GM18951 (cell line): ENCODE measurements around the gene AFG3L2.
A peak's percentile ranks its signal among the peaks of the same experiment; 100 is the strongest.

ENCODE experiments used
- POLR2A ChIP-seq: IDR thresholded peaks from 4 replicates; pipeline ENCODE4 v1.6.1; 2011; ENCODE audit warnings: mild to moderate bottlenecking; ENCODE audit not compliant: insufficient read length, insufficient read depth; ENCODE audit errors: extremely low read depth
- in situ Hi-C: fragments of 300-500 bp; cut with MboI; formaldehyde crosslinking; loops from one replicate; pipeline ENCODE4 v1.12.0; 2022; ENCODE audit warnings: low sequenced_read_pairs, mixed read lengths, inconsistent platforms; ENCODE audit not compliant: unreplicated experiment

The AFG3L2 gene

DNA sequence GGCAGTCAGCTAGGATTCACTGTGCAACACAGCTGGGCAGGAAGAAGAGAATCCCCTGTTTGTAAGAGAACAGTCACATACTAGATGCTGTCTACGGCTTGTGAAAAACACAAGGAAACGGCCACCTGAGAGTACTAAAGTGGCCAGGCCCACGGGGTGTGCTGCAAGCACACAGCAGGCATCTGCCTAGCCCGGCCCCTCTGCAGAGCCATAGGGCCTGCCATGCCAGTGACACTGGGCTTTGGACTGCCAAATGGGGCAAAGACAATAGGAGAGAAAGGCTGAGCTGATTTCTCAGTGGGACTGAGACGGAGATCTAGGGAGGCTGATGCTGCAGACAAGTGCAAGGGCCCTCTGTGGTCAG, 58.7 kb downstream of the AFG3L2 start:
- in situ Hi-C loops: no loop called here

GRCh38 chr18:12317664-12318333, 59.2 kb downstream of the AFG3L2 start:
- no peak for TF ChIP-seq POLR2A
- in situ Hi-C loops: no loop called here

More for the DNA sequence above, 58.7 kb downstream of the AFG3L2 start:
- TF ChIP-seq POLR2A: no peak

GRCh38 chr18:12315911-12316310, 61.1 kb downstream of the AFG3L2 start:
- in situ Hi-C loops: no loop called here
- no peak for TF ChIP-seq POLR2A

GRCh38 chr18:12315490-12315889, 61.5 kb downstream of the AFG3L2 start:
- in situ Hi-C loops: no loop called here
- no peak for TF ChIP-seq POLR2A

- in situ Hi-C loops: no loop called here
Observed at GRCh38 chr18:12314591-12315305, 62.3 kb downstream of the AFG3L2 start.

DNA sequence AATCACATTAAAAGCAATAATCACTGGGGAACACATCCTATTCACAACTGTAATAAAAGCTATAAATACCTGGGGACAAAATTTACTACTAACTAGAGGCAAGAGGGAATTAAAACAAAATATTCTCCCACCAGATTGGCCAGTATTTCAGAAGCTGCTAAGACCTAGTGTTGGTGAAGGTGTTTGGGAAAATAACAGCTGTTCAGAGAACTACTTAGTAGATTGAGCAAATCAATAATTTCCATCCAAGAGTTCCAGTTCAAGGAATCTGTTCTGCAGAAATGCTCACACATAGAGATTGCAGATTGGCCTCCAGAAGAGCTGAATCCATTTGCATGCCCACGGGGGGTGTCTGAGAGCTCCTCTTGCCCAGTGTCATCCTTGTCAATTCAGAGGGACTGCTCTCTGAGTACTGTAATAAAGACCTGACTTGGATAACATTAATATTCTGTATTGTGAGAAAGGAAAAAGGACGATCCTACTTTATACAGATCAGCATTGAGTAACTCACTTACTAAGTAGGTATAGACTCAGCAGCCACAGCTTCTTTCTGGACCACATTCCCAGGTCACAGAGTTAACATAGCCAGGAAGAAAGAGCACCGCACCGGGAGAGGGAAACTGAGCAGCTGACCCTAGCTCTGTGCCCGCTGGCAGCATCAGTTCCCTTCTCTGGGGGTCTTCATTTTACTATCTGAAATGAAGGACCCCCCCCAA, 63.3 kb downstream of the AFG3L2 start:
- in situ Hi-C loops: no loop called here
- TF ChIP-seq POLR2A: no peak

More at GRCh38 chr18:12314591-12315305, 62.3 kb downstream of the AFG3L2 start:
- no peak for TF ChIP-seq POLR2A

DNA sequence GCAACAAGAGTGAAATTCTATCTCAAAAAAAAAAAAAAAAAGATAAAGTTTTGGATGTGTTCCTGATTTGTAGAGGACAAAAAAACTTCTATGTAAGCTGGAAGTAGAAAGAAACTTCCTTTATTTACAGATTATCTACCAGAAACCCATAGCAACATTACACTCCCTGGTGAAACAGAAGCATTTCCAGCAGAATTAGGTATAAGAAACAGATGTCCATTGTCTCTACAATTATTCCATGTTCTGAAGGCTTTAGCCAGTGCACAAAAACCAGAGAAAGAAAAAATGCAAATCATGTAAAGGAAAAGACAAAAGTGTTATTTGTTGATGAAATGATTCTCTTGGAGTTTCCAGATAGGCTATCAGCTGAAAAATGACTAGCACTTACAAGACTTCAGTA, 64.1 kb downstream of the AFG3L2 start:
- in situ Hi-C loops: no loop called here
- no peak for TF ChIP-seq POLR2A

DNA sequence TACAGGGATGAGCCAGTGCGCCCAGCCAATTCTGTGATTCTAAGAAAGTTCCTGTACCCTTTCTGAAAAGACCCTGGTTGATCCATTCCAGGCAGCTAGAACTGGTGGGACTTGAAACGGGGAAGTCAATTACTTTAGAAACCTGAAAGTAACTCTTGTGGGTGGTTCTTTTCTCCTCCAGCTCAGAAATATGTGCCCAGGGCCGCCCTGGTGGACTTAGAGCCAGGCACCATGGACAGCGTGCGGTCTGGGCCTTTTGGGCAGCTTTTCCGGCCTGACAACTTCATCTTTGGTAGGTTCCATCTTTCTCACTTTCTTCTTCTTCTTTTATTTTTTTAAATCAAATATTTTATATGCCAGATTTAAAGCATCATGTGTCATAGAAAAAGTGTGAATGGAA, 66.3 kb downstream of the AFG3L2 start:
- no peak for TF ChIP-seq POLR2A
- in situ Hi-C loops: no loop called here

- TF ChIP-seq POLR2A: no peak
- in situ Hi-C loops: no loop called here
Observed at GRCh38 chr18:12309683-12310198, 67.3 kb downstream of the AFG3L2 start.

- TF ChIP-seq POLR2A: no peak
- in situ Hi-C loops: no loop called here
Observed at GRCh38 chr18:12308386-12309100, 68.5 kb downstream of the AFG3L2 start.

DNA sequence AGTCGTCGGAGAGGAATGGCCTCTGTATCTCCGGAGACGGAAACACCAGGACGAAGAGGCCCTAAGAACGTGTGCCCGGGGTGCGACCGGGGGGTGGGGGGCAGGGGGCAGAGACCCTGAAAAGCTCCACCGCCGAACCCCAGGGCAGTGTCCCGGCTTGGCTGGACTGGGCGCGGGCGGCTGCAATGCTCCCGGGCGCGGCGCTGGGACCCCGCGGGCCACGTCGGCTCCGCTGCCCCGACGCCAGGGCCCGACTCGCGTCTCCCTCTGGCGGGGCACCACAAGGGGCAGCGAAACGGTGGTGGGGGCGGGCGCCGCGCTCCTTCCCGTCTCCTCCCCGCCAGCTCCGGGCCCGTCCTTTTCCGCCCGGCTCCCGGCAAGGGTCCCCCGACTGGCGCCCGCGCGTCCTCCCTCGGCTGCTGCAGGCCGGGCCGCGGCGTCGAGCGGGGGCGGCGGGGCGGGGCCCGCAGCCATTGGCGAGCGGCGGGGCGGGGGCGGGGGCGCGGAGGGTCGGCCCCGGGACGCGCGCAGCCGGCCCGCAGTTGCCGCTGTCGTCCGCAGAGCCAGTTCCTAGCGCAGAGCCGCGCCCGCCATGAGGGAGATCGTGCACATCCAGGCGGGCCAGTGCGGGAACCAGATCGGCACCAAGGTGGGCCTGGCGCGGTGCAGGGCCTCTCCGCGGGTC, 69.2 kb downstream of the AFG3L2 start, which contains the start of gene TUBB6:
TSS of gene TUBB6 (plus strand) at position 541 of the 685 bp plus-strand sequence. CDS start at position 593, 52 bp downstream.
- peak; percentile 60 for TF ChIP-seq POLR2A
- in situ Hi-C loops: no loop called here
